Forelimb muscle (tissue), 1 donor: ENCODE results near the gene RPL31. TPM values are rescaled to one million over a fixed set of nuclear protein-coding genes. Genes with fewer than 3 reads are reported as not detected.

ENCODE experiments used
- polyA plus RNA-seq: library from polyadenylated mRNA; unstranded; fragments of 120-200 nt; gene quantifications from one replicate; pipeline ENCODE4 v1.2.1, GENCODE V29; 2013; ENCODE audit not compliant: insufficient read length

The RPL31 gene
- polyA plus RNA-seq, 1 donor: 3,948 TPM

Other genes with a start within 250 kb of the RPL31 start
- 10.6 TPM for gene NPAS2, start 182.2 kb upstream of the RPL31 start, polyA plus RNA-seq
- 26.2 TPM for gene TBC1D8, start 149.1 kb downstream of the RPL31 start, polyA plus RNA-seq